HEK293 (cell line): ENCODE results near the gene MYL6B.

Experiments
- WT1 ChIP-seq: fragments of 450-650 bp; formaldehyde crosslinking; IDR thresholded peaks from 2 replicates; pipeline ENCODE4 v1.5.1; 2016; ENCODE audit warnings: missing biosample characterization, missing genetic modification characterization
- ZNF112 ChIP-seq: fragments of 450-650 bp; formaldehyde crosslinking; IDR thresholded peaks from 2 replicates; pipeline ENCODE4 v1.5.0; 2017; ENCODE audit warnings: missing biosample characterization, missing genetic modification characterization
- ZNF121 ChIP-seq: fragments of 450-650 bp; formaldehyde crosslinking; IDR thresholded peaks from 2 replicates; pipeline ENCODE4 v1.5.1; 2016; ENCODE audit warnings: missing biosample characterization, missing genetic modification characterization
- ZNF274 ChIP-seq, 2 experiments: fragments of 200-500 bp in 1 of 2; fragments of 450-650 bp in 1 of 2; sonication (Bioruptor generic) in 1 of 2; formaldehyde crosslinking in 1 of 2; IDR thresholded peaks; 2 replicates each; pipeline versions ENCODE4 v1.5.1 to v1.6.1; 2014 to 2016; ENCODE audit warnings: borderline replicate concordance in 1 of 2, inconsistent platforms in 1 of 2, low read length in 1 of 2, missing biosample characterization in 1 of 2, missing genetic modification characterization in 1 of 2
- ZNF350 ChIP-seq: fragments of 450-650 bp; formaldehyde crosslinking; IDR thresholded peaks from 2 replicates; pipeline ENCODE4 v1.5.0; 2017; ENCODE audit warnings: missing biosample characterization, mild to moderate bottlenecking, missing genetic modification characterization
- ZNF501 ChIP-seq: fragments of 450-650 bp; formaldehyde crosslinking; IDR thresholded peaks from 2 replicates; pipeline ENCODE4 v1.5.1; 2016; ENCODE audit warnings: missing biosample characterization, missing genetic modification characterization
- ZNF768 ChIP-seq: fragments of 450-650 bp; formaldehyde crosslinking; IDR thresholded peaks from 2 replicates; pipeline ENCODE4 v1.5.1; 2018; ENCODE audit warnings: missing biosample characterization, mild to moderate bottlenecking, missing genetic modification characterization
- ZSCAN23 ChIP-seq: fragments of 450-650 bp; formaldehyde crosslinking; IDR thresholded peaks from 2 replicates; pipeline ENCODE4 v1.5.1; 2016; ENCODE audit warnings: missing biosample characterization, missing genetic modification characterization
- TF ChIP-seq, protein P1 (sequence below): fragments of 450-650 bp; formaldehyde crosslinking; IDR thresholded peaks from 2 replicates; pipeline ENCODE4 v1.5.1; 2016; ENCODE audit warnings: missing biosample characterization, missing genetic modification characterization
- TF ChIP-seq, protein P2 (sequence below): fragments of 450-650 bp; formaldehyde crosslinking; IDR thresholded peaks from 2 replicates; pipeline ENCODE4 v1.5.1; 2016; ENCODE audit warnings: missing biosample characterization, missing genetic modification characterization
- TF ChIP-seq, protein P3 (sequence below): fragments of 450-650 bp; formaldehyde crosslinking; IDR thresholded peaks from 2 replicates; pipeline ENCODE4 v1.5.1; 2016; ENCODE audit warnings: missing biosample characterization, missing genetic modification characterization
- TF ChIP-seq, protein P4 (sequence below): fragments of 450-650 bp; formaldehyde crosslinking; IDR thresholded peaks from 2 replicates; pipeline ENCODE4 v1.5.1; 2017; ENCODE audit warnings: missing biosample characterization, missing genetic modification characterization
- TF ChIP-seq, protein P5 (sequence below): fragments of 450-650 bp; formaldehyde crosslinking; IDR thresholded peaks from 2 replicates; pipeline ENCODE4 v1.5.1; 2016; ENCODE audit warnings: missing biosample characterization, missing genetic modification characterization

DNA sequence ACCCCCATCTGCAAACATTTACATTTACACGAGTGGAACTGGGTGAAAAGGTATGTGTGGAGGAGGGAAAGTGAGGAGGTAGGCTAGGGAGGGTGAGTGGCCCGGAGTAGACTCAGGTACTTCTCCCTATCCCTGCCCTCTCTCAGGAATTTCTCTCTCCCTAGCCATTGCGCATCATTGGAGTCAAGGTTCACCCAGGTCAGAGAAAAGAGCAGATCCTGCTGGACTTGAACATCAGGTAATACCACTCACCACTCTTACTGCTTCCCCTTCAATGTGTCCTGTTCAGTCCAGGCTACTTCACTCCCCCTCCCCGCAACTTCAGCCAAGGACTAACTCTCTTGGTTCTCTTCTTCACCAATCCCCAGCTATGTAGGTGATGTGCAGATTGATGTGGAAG lies 21.5 kb upstream of the MYL6B start:
- TF ChIP-seq, protein P1, sequence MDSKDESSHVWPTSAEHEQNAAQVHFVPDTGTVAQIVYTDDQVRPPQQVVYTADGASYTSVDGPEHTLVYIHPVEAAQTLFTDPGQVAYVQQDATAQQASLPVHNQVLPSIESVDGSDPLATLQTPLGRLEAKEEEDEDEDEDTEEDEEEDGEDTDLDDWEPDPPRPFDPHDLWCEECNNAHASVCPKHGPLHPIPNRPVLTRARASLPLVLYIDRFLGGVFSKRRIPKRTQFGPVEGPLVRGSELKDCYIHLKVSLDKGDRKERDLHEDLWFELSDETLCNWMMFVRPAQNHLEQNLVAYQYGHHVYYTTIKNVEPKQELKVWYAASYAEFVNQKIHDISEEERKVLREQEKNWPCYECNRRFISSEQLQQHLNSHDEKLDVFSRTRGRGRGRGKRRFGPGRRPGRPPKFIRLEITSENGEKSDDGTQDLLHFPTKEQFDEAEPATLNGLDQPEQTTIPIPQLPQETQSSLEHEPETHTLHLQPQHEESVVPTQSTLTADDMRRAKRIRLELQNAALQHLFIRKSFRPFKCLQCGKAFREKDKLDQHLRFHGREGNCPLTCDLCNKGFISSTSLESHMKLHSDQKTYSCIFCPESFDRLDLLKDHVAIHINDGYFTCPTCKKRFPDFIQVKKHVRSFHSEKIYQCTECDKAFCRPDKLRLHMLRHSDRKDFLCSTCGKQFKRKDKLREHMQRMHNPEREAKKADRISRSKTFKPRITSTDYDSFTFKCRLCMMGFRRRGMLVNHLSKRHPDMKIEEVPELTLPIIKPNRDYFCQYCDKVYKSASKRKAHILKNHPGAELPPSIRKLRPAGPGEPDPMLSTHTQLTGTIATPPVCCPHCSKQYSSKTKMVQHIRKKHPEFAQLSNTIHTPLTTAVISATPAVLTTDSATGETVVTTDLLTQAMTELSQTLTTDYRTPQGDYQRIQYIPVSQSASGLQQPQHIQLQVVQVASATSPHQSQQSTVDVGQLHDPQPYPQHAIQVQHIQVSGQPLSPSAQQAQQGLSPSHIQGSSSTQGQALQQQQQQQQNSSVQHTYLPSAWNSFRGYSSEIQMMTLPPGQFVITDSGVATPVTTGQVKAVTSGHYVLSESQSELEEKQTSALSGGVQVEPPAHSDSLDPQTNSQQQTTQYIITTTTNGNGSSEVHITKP (tag by site-specific recombination) = no peak
- TF ChIP-seq, protein P2, sequence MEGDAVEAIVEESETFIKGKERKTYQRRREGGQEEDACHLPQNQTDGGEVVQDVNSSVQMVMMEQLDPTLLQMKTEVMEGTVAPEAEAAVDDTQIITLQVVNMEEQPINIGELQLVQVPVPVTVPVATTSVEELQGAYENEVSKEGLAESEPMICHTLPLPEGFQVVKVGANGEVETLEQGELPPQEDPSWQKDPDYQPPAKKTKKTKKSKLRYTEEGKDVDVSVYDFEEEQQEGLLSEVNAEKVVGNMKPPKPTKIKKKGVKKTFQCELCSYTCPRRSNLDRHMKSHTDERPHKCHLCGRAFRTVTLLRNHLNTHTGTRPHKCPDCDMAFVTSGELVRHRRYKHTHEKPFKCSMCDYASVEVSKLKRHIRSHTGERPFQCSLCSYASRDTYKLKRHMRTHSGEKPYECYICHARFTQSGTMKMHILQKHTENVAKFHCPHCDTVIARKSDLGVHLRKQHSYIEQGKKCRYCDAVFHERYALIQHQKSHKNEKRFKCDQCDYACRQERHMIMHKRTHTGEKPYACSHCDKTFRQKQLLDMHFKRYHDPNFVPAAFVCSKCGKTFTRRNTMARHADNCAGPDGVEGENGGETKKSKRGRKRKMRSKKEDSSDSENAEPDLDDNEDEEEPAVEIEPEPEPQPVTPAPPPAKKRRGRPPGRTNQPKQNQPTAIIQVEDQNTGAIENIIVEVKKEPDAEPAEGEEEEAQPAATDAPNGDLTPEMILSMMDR = no peak
- TF ChIP-seq ZNF274 (IDR thresholded peaks at IDR 0.05; ENCODE audit: low read length) (no peak), ZNF274 (tag by site-specific recombination; IDR thresholded peaks at IDR 0.05; ENCODE audit: borderline replicate concordance) (no peak), ZNF768 (tag by site-specific recombination) (no peak), ZSCAN23 (tag by site-specific recombination) (no peak), ZNF112 (tag by site-specific recombination) (no peak), WT1 (no peak), ZNF501 (tag by site-specific recombination) (no peak), ZNF121 (no peak), ZNF350 (tag by site-specific recombination) (no peak)
- TF ChIP-seq, protein P3, sequence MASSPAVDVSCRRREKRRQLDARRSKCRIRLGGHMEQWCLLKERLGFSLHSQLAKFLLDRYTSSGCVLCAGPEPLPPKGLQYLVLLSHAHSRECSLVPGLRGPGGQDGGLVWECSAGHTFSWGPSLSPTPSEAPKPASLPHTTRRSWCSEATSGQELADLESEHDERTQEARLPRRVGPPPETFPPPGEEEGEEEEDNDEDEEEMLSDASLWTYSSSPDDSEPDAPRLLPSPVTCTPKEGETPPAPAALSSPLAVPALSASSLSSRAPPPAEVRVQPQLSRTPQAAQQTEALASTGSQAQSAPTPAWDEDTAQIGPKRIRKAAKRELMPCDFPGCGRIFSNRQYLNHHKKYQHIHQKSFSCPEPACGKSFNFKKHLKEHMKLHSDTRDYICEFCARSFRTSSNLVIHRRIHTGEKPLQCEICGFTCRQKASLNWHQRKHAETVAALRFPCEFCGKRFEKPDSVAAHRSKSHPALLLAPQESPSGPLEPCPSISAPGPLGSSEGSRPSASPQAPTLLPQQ (tag by site-specific recombination) = no peak
- TF ChIP-seq, protein P4, sequence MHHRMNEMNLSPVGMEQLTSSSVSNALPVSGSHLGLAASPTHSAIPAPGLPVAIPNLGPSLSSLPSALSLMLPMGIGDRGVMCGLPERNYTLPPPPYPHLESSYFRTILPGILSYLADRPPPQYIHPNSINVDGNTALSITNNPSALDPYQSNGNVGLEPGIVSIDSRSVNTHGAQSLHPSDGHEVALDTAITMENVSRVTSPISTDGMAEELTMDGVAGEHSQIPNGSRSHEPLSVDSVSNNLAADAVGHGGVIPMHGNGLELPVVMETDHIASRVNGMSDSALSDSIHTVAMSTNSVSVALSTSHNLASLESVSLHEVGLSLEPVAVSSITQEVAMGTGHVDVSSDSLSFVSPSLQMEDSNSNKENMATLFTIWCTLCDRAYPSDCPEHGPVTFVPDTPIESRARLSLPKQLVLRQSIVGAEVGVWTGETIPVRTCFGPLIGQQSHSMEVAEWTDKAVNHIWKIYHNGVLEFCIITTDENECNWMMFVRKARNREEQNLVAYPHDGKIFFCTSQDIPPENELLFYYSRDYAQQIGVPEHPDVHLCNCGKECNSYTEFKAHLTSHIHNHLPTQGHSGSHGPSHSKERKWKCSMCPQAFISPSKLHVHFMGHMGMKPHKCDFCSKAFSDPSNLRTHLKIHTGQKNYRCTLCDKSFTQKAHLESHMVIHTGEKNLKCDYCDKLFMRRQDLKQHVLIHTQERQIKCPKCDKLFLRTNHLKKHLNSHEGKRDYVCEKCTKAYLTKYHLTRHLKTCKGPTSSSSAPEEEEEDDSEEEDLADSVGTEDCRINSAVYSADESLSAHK (tag by site-specific recombination) = no peak
- TF ChIP-seq, protein P5, sequence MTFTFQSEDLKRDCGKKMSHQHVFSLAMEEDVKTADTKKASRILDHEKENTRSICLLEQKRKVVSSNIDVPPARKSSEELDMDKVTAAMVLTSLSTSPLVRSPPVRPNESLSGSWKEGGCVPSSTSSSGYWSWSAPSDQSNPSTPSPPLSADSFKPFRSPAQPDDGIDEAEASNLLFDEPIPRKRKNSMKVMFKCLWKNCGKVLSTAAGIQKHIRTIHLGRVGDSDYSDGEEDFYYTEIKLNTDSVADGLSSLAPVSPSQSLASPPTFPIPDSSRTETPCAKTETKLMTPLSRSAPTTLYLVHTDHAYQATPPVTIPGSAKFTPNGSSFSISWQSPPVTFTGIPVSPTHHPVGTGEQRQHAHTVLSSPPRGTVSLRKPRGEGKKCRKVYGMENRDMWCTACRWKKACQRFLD = no peak
